ENCODE data around the gene PRR14L. TPM values are rescaled to one million over a fixed set of nuclear protein-coding genes. Genes with fewer than 3 reads are reported as not detected.

The PRR14L gene
- total RNA-seq, 1 experiment from 2014 or later, result 138 TPM

DNA sequence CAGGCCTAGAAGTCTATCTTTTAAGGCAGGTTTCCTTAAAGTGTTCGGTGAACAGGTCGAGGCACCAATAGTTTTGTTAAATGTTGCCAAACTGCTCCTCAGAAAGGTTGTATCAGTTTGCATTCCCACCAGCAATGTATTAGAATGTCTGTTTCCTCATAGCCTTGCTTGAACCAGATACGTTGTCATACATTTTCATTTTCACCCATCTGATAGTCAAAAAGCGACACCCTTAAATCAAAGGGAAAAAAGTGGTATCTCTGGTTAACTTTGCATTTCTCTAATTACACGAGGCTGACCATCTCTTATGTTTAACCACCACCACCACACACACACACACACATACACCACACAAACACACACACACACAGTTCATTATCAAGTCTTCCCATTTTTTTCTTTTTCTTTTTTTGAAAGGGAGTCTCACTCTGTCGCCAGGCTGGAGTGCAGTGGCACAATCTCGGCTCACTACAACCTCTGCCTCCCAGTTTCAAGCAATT lies 16.3 kb downstream of the PRR14L start:
- H4K20me1 ChIP-seq (ENCODE audit: control insufficient read depth, insufficient read depth, insufficient read length), result no peaks in the 10 kb centered on the region
- no peak overlapping the region for H4K8ac ChIP-seq (replicated peaks; ENCODE audit: insufficient read length, low read depth, low read length)
- H3K79me1 ChIP-seq (ENCODE audit: insufficient read depth, low read depth, low read length, poor library complexity, severe bottlenecking), result peaks cover 6% of the 10 kb centered on the region
- no peak overlapping the region for H3K9ac ChIP-seq (ENCODE audit: extremely low read depth, insufficient read length, low read length)
- no peaks in the 10 kb centered on the region for H3K4me1 ChIP-seq (ENCODE audit: insufficient read depth, low read length)
- H3K27me3 ChIP-seq (ENCODE audit: insufficient read depth, low read length), result no peaks in the 10 kb centered on the region
- H2BK120ac ChIP-seq (ENCODE audit: low read depth, low read length, poor library complexity, severe bottlenecking), result no peak overlapping the region
- H2BK12ac ChIP-seq (ENCODE audit: insufficient read length, low read depth, low read length), result no peak overlapping the region
- H3T11ph ChIP-seq (ENCODE audit: low read length), result no peak overlapping the region
- H2BK5ac ChIP-seq (ENCODE audit: insufficient read length, low read length), result no peak overlapping the region
- no peak overlapping the region for H3K4ac ChIP-seq (ENCODE audit: low read depth, low read length)
- no peak for DNase-seq
- no peak overlapping the region for H4K91ac ChIP-seq (ENCODE audit: insufficient read length, low read depth, low read length)
- no peak overlapping the region for H3K23ac ChIP-seq (ENCODE audit: insufficient read length, low read depth, low read length)
- no peak overlapping the region for H4K5ac ChIP-seq (ENCODE audit: insufficient read length, low read depth, low read length)
- H3K4me2 ChIP-seq (ENCODE audit: insufficient read depth, insufficient read length, low read length), result no peak overlapping the region
- peaks cover 11 to 47% (median 42%) of the 10 kb centered on the region in 3 experiments; a peak in 6 of 7 replicates for H3K36me3 Mint-ChIP-seq (ENCODE audit: insufficient read depth in 1 of 3, low read depth in 3 of 3)
- H3K27ac Mint-ChIP-seq, result peak overlapping the region in 2 of 3 experiments; percentile 52 to 53; a peak in 2 of 7 replicates
- H3K79me2 ChIP-seq (ENCODE audit: insufficient read depth, low read length), result peaks cover 5% of the 10 kb centered on the region; the same call in 1 of the 2 replicates
- TF ChIP-seq, protein P1, sequence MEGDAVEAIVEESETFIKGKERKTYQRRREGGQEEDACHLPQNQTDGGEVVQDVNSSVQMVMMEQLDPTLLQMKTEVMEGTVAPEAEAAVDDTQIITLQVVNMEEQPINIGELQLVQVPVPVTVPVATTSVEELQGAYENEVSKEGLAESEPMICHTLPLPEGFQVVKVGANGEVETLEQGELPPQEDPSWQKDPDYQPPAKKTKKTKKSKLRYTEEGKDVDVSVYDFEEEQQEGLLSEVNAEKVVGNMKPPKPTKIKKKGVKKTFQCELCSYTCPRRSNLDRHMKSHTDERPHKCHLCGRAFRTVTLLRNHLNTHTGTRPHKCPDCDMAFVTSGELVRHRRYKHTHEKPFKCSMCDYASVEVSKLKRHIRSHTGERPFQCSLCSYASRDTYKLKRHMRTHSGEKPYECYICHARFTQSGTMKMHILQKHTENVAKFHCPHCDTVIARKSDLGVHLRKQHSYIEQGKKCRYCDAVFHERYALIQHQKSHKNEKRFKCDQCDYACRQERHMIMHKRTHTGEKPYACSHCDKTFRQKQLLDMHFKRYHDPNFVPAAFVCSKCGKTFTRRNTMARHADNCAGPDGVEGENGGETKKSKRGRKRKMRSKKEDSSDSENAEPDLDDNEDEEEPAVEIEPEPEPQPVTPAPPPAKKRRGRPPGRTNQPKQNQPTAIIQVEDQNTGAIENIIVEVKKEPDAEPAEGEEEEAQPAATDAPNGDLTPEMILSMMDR (conservative IDR thresholded peaks at IDR 0.05), result no peak
- H2BK15ac ChIP-seq (ENCODE audit: low read depth, low read length), result no peak overlapping the region
- H3K27me3 Mint-ChIP-seq (ENCODE audit: low read depth), result no peaks in the 10 kb centered on the region; the same call in 1 of the 2 replicates
- H3K56ac ChIP-seq (ENCODE audit: insufficient read length, low read depth, low read length), result no peak overlapping the region
- no peak overlapping the region for H3K4me3 Mint-ChIP-seq
- H3K23me2 ChIP-seq (ENCODE audit: insufficient read length, low read depth, low read length, poor library complexity, severe bottlenecking), result no peaks in the 10 kb centered on the region
- H3K14ac ChIP-seq (ENCODE audit: insufficient read depth, low read length), result no peak overlapping the region
- no peak overlapping the region for H2AFZ ChIP-seq (ENCODE audit: low read length)
- peaks cover 16 to 20% of the 10 kb centered on the region in 2 experiments for H3K4me1 Mint-ChIP-seq
- WGBS (ENCODE audit: extremely low coverage, insufficient read length, low lambda C conversion rate), result no CpG with 5 or more reads among the region's 7 CpGs
- H2BK20ac ChIP-seq (ENCODE audit: low read depth, low read length, poor library complexity, severe bottlenecking), result no peak overlapping the region
- no peak overlapping the region for H3K18ac ChIP-seq (ENCODE audit: insufficient read length, low read depth, low read length)
- no peak overlapping the region for H2AK5ac ChIP-seq (ENCODE audit: insufficient read length, low read length)
- no peak overlapping the region for H3K27ac ChIP-seq (ENCODE audit: insufficient read length, low read depth, low read length)
- no peaks in the 10 kb centered on the region for H3K9me3 ChIP-seq (ENCODE audit: control insufficient read depth, low read depth, low read length)
- no peaks in the 10 kb centered on the region for H3K9me3 Mint-ChIP-seq
